Activated CD4-positive, alpha-beta T cell treated with anti-CD3 and anti-CD28 coated beads for 4 hours (primary cell): ENCODE measurements around the gene NCOA1.
"Not testable (repeated sequence)": the region's sequence is repeated elsewhere in the genome, so short reads cannot be mapped to it uniquely, and the experiment has no call there.

ENCODE experiments used
- DNase-seq, 2 donors: peaks; one replicate each; pipeline ENCODE4 v3.0.0-alpha.2; 2020

Gene NCOA1

GRCh38 chr2:24490690-24491541 lies at the start of gene NCOA1:
TSS of gene NCOA1 (plus strand) at chr2:24491254. CDS start at chr2:24658678, 167,424 bp downstream.
- peak; percentile 90 to 92 for DNase-seq

GRCh38 chr2:24448797-24449196 lies 42.3 kb upstream of the NCOA1 start:
- DNase-seq = no peak

GRCh38 chr2:24449344-24449743 lies 41.7 kb upstream of the NCOA1 start:
- DNase-seq = no peak

DNA sequence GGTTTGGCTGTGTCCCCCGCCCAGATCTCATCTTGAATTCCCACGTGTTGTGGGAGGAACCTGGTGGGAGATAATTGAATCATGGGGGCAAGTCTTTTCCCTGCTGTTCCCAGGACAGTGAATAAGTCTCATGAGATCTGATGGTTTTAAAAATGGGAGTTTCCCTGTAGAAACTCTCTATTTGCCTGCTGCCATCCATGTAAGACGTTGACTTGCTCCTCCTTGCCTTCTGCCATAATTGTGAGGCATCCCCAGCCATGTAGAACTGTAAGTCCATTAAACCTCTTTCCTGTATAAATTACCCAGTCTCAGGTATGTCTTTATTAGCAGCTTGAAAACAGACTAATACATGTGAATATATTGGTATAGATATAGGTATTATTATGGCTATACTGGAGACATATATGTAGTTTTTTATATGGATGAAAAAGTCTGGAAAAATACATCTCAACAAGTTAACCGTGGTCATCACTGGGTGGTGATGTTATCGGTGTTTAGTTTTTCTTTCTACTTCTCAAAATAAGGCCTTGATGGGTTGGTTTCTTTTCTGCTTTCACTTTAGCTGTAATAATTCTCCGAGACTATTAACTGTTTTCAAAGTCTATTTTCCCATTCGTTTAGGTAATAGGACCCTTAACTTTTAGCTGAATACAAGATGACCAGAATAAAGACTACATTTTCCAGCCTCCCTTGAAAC lies 39.1 kb upstream of the NCOA1 start:
- DNase-seq = no peak

DNA sequence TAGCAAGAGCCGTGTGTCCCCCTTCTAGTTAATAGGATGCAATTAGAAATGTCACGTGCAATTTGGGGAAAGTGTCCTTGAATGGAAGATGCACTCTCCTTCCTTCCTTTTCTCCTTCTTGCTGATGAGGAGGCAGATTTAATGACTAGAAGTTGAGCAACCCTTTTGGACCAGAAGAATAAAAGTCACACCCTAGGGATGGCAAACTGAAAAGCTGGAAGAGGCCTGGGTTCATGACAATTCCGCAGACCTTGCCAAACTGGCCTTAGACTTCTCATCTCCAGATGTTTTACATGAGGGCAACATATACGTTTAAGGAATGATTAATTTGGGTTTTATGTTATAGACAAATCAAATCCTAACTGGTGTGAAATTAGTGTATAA lies 38.6 kb upstream of the NCOA1 start:
- DNase-seq = no peak

DNA sequence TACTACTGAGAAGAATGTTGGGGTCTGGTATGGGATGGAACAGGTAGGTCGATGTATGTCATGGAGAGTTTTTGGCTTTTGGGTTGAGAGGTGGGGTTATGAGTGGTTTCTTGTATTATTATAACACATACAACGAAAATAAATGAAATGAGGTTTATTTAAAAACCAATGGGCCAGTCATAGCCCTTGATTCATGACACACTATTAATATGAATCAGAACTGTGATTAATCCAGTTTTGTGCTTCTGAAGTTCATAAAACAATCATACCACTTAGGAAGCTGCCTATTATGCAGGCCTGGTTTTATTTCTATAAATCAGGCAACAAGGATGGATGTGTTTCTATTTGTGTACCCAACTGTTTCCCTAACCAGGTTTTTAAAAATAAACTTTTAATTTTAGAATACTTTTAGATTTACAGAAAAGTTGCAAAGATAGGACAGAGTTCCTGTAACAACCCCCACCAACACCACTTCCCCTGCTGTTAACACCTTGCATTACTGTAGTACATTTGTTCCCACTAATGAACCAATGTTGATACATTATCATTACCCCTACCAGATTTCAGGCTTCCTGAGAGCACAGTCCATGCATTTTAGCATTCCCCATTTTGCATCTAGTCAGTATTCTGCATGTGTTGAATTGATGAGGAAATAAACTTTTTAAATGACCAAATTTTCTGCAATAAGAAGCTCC lies 37.5 kb upstream of the NCOA1 start:
- no peak for DNase-seq

DNA sequence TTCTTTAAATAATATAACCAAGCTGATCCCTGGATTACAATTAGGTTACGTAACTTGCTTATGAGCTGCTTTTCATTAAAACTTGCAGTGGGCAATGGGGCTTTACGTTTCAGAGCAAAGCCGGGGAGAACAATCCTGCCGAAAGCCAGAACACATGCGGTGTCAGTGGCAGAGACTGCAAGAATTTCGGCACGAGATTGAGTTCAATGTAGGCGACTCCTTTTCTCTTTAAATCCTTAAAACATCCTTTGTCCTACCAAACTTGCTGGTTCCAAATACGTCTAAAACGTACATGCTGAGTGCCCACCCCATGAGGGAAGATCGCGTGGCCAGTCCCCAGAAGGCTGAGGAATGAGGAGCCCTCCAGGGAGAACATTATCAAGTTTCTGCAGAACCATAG lies 36.8 kb upstream of the NCOA1 start:
- DNase-seq = no peak

DNA sequence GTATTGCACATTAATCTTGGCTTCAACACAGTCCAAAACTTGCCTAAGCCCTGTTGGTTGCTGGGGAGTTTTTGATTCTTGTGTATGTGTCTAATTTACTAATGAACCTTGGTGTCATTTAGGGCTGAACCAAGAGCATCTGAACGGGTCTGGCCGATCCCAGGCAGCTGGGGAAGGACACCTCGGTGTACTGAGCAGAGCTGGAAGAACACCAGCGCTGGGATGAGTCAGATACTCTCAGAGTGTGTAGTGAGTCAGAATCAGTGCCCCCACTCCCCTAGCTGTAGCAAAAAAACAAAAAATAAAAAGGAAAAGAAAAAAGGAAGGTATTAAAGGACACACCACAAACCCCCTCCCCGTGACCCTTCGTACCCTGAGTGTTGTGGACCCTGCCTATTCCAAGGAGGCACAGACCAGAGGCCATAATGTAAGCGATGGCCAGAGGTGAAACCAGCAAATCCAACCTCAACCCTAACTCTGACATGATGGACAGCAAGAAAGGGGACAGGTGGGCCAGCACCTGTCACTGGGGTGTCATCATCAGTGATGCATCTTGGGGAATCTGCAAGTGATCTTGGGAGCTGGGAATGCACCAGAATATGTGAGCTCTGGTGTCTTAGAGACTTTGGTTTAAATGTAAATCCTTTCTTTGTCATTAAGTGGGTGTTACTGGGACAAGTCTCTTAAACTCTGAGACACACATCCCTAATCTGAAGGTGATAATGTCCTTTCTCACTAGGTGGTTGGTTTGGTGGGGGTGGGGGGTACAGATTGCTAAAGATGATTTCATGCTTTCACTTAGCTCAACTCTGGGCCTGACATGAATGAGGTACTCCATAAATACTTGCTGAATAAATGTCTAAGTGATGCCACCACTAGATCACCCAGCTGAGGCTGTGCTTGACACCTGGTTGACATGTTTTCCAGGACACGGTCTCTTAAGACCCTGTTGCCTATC lies 34.2 kb upstream of the NCOA1 start:
- DNase-seq = no peak

DNA sequence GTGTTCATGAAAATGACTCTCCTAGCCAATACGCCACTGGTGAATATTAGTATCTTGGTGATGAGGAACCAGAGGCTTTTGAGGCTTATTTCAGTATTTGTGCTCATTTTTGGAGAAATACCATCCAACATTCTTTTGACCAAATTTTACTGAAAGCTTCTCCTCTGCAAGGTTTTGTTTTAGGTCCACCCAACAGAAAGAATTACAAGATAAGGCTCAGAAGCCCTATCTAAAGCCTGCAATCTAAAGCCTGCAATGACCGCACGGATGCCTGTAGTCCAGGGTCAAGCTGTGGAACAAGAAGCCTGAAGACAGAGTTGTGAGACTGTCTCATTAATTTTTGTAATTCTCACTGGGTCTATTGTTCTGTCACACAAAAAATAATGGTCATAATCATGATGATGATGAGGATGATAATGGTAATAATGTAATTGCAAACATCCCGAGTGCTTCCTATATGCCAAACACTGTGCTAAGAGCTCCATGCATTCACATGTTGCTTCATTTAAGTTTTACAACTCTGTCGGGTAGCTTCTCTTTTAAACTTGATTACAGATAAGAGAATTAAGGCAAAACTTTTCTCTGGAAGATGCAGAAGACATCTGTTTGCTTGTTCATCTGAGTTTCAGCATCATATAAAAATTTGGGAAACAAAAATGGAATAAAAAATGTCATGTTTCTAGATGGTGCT lies 33.2 kb upstream of the NCOA1 start:
- DNase-seq = no peak

DNA sequence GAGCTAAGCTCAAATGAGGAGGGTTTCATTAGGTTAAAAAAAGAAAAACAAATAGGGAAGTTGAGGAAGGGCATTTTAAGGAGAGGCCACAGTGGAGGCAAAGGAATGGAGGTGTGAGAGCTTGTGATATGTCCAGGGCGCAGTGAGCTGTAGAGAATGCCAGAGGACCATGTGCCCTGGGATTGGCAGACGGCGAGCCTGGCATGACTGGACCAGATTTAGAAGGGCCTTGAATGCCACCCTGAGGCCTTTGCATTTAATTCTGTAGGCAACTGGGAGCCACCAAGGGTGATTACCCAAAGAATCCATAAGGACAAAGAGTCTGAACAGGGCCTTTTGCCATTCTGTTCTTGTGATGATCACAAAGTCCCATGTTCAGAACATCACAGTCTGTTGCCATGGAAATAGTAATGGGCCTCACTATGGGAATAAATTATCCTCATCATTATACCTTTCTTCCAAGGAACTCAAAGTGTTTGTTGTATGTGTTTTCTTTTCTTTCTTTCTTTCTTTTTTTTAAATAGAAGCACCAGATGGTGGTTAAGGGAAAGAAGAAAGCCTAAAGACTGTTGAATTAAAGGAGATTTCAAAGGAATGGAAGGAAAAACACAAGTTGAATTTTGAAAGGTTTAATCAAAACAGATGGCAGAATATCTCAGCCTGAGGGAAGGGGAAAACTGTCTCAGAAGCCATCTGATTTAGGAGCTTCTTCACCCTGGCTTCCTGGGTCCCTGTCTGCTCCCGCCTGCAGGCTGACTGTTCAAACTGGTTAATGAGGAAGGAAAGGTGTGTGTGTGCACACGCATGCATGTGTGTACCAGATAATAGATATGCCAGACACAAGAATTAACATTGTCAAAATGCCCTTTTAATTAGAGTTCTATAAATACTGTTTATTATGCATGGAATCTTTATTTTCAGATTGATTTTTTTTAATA lies 31.6 kb upstream of the NCOA1 start:
- no peak for DNase-seq

- DNase-seq = no peak
Observed at GRCh38 chr2:24461685-24462084, 29.4 kb upstream of the NCOA1 start.

DNA sequence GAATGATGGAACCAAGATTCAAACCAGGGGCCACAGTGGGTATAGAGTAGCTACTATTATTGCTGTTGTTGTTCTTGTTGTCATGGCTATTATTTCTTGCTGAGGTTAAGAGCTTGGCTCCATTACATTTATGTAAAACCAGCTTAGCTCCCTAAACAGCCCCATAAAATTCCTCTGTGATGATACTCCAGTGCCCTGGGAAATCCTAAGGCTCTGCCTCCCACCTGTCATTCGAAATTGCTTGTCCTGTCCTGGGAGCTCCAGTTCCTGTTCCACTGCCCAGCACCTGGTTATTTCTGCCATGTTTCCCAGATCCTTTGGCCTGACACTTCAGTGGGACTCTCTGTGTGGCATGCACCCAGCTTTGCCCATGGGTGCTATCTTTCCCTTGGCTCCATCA lies 27.8 kb upstream of the NCOA1 start:
- DNase-seq = no peak

GRCh38 chr2:24466871-24467870 lies 23.9 kb upstream of the NCOA1 start:
- DNase-seq = no peak

GRCh38 chr2:24468453-24468852 lies 22.6 kb upstream of the NCOA1 start:
- DNase-seq = not testable (repeated sequence)

- no peak for DNase-seq
Observed at GRCh38 chr2:24469148-24469650, 21.9 kb upstream of the NCOA1 start.

DNA sequence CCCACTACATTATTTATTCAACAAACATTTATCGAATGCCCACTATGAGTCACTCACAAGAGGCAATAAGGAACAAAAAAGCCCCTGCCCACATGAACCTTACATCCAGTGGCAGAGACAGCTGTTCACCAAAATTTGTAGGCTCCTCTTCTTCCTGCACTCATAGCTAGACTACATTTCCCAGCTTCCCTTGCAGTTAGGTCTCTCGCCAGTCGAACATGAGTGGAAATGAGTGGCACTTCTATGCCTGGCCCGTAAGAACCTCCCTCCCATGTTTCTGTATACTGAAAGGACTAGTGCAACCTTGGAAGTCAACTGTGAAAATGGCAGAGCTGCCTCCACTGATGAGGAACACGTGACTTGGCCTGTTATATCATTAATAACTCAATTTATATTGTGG lies 19.4 kb upstream of the NCOA1 start:
- DNase-seq = no peak

DNA sequence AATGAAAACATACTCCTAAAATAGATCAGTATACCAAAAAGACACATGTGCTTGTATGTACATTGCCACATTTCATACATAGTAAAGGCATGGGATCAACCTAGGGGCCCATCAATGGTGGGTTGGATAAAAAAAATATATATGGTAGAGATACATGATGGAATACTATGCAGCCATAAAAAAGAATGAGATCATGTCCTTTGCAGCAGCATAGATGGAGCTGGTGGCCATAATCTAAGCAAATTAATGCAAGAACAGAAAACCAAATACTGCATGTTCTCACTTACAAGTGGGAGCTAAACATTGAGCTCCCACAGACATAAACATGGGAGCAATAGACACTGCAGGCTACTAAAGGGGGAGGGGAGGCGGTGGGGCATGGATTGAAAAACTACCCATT lies 18.6 kb upstream of the NCOA1 start:
- DNase-seq = no peak

DNA sequence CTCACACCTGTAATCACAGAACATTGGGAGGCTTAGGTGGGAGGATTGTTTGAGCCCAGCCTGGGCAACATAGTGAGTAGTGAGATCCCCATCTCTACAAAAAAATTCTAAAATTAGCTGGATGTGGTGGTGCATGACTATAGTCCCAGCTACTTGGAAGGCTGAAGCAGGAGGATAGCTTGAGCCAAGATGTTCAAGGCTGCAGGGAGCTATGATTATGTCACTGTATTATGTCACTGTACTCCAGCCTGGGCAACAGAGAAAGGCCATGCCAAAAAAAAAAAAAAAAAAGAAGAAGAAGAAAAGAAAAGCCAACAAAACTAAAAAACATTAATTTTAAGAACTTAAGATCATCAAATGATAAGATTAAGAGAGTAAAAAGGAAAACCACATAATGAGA lies 17.4 kb upstream of the NCOA1 start:
- DNase-seq = no peak

DNA sequence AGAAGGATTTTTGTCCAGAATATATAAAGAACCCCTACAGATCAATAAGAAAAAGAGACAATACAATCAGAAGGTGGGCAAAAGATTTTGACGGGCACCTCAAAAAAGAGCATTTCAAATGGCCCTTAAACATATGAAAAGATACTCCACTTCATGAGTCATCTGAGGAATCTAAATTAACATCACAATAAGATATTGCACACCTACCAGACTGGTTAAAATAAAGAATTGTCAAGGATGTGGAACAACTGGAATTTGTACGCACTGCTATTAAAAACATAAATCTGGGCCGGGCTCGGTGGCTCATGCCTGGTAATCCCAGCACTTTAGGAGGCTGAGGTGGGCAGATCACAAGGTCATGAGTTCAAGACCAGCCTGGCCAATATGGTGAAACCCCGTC lies 17.0 kb upstream of the NCOA1 start:
- no peak for DNase-seq
